GM21723 (cell line): ENCODE measurements around the gene CCDC92B.
"Not testable (repeated sequence)": the region's sequence is repeated elsewhere in the genome, so short reads cannot be mapped to it uniquely, and the experiment has no call there.

Source experiments
- ATAC-seq: cut with Tn5 transposase; IDR thresholded peaks from one replicate; pipeline ENCODE4 v1.9.1; 2021; ENCODE audit warnings: mild to moderate bottlenecking, moderate library complexity; ENCODE audit not compliant: unreplicated experiment

CCDC92B gene

GRCh38 chr17:2749058-2749783 is at the start of gene CCDC92B:
Gene CCDC92B (minus strand): TSS chr17:2749652. CDS start chr17:2735145, 14,507 bp downstream.
- no peak for ATAC-seq

- no peak for ATAC-seq
These were observed 49.2 kb upstream of the CCDC92B start for GRCh38 chr17:2798678-2799077.

- no peak for ATAC-seq
These were observed 48.7 kb upstream of the CCDC92B start for GRCh38 chr17:2798188-2798587.

GRCh38 chr17:2797637-2798036 is 48.2 kb upstream of the CCDC92B start:
- no peak for ATAC-seq

- no peak for ATAC-seq
These were observed 47.8 kb upstream of the CCDC92B start for GRCh38 chr17:2797226-2797625.

- ATAC-seq, result no peak
These were observed 47.0 kb upstream of the CCDC92B start, which contains the start of gene RAP1GAP2 for GRCh38 chr17:2796164-2797125. Gene RAP1GAP2 (plus strand): TSS chr17:2796438. CDS start chr17:2796528, 90 bp downstream.

- ATAC-seq, result no peak
These were observed 46.1 kb upstream of the CCDC92B start for GRCh38 chr17:2795441-2796163.

- ATAC-seq, result no peak
These were observed 44.8 kb upstream of the CCDC92B start for GRCh38 chr17:2794111-2794803.

- no peak for ATAC-seq
These were observed 43.1 kb upstream of the CCDC92B start for GRCh38 chr17:2792366-2793169.

GRCh38 chr17:2789700-2790099 is 40.2 kb upstream of the CCDC92B start:
- ATAC-seq, result no peak

GRCh38 chr17:2786176-2786881 is 36.9 kb upstream of the CCDC92B start:
- peak; percentile 73 for ATAC-seq

- not testable (repeated sequence) for ATAC-seq
These were observed 35.9 kb upstream of the CCDC92B start for GRCh38 chr17:2785376-2785775.

- ATAC-seq, result no peak
These were observed 35.4 kb upstream of the CCDC92B start for GRCh38 chr17:2784864-2785263.

GRCh38 chr17:2783310-2784030 is 34.0 kb upstream of the CCDC92B start:
- ATAC-seq, result no peak

- no peak for ATAC-seq
These were observed 32.6 kb upstream of the CCDC92B start for GRCh38 chr17:2782055-2782454.

- ATAC-seq, result not testable (repeated sequence)
These were observed 32.1 kb upstream of the CCDC92B start for GRCh38 chr17:2781598-2781997.

GRCh38 chr17:2780931-2781454 is 31.5 kb upstream of the CCDC92B start:
- ATAC-seq, result no peak

- ATAC-seq, result no peak
These were observed 30.8 kb upstream of the CCDC92B start for GRCh38 chr17:2780256-2780655.
